Mesothelial cell of epicardium (in vitro differentiated cells): ENCODE results near the gene PDE8A. TPM values are rescaled to one million over a fixed set of nuclear protein-coding genes. Genes with fewer than 3 reads are reported as not detected.

Source experiments
- DNase-seq, 2 experiments: peaks; one replicate each; pipeline ENCODE4 v3.0.0; 2021; ENCODE audit warnings: low spot score in 2 of 2; ENCODE audit not compliant: unreplicated experiment in 2 of 2
- H3K27ac Mint-ChIP-seq: 2 replicates; pipeline ENCODE4 v1.8.0; 2021; ENCODE audit warnings: mixed read lengths
- H3K27me3 Mint-ChIP-seq: 2 replicates; pipeline ENCODE4 v1.8.0; 2021; ENCODE audit warnings: low read depth, mixed read lengths
- H3K36me3 Mint-ChIP-seq: 2 replicates; pipeline ENCODE4 v1.8.0; 2021; ENCODE audit warnings: mixed read lengths
- H3K4me1 Mint-ChIP-seq: 2 replicates; pipeline ENCODE4 v1.8.0; 2021; ENCODE audit warnings: mixed read lengths
- H3K4me3 Mint-ChIP-seq: 2 replicates; pipeline ENCODE4 v1.8.0; 2021; ENCODE audit warnings: mild to moderate bottlenecking, moderate library complexity, mixed read lengths
- H3K9me3 Mint-ChIP-seq: 2 replicates; pipeline ENCODE4 v1.8.0; 2021; ENCODE audit warnings: mixed read lengths
- total RNA-seq: library from RNA; stranded (reverse); gene quantifications from 3 replicates; pipeline ENCODE4 v1.2.1, GENCODE V29; 2021
- TF ChIP-seq, protein P1 (sequence below): fragments of 200-600 bp; sonication (generic); IDR thresholded peaks from one replicate; pipeline ENCODE4 v1.5.0; 2021; ENCODE audit warnings: antibody characterized with exemption; ENCODE audit not compliant: unreplicated experiment

Gene PDE8A
- total RNA-seq, 1 donor from 2014 or later: 36.7 TPM

DNA sequence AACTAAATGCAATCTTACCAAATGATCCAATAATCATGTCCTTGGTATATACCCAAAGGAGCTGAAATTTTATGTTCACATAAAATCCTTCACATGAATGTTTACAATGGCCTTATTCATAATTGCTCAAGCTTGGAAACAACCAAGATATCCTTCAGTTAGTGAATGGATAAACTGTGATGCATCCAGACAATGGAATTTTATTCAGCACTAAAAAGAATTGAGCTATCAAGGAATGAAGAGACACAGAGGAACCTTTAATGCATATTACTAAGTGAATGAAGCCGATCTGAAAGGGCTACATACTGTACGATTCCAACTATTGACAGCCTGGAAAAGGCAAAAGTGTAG lies 168.4 kb downstream of the PDE8A start:
- H3K4me3 Mint-ChIP-seq: no peak overlapping the region
- TF ChIP-seq, protein P1, sequence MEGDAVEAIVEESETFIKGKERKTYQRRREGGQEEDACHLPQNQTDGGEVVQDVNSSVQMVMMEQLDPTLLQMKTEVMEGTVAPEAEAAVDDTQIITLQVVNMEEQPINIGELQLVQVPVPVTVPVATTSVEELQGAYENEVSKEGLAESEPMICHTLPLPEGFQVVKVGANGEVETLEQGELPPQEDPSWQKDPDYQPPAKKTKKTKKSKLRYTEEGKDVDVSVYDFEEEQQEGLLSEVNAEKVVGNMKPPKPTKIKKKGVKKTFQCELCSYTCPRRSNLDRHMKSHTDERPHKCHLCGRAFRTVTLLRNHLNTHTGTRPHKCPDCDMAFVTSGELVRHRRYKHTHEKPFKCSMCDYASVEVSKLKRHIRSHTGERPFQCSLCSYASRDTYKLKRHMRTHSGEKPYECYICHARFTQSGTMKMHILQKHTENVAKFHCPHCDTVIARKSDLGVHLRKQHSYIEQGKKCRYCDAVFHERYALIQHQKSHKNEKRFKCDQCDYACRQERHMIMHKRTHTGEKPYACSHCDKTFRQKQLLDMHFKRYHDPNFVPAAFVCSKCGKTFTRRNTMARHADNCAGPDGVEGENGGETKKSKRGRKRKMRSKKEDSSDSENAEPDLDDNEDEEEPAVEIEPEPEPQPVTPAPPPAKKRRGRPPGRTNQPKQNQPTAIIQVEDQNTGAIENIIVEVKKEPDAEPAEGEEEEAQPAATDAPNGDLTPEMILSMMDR: no peak
- peaks cover 5% of the 10 kb centered on the region for H3K4me1 Mint-ChIP-seq
- no peak overlapping the region for H3K27ac Mint-ChIP-seq
- H3K9me3 Mint-ChIP-seq: peaks cover 8% of the 10 kb centered on the region
- no peak for DNase-seq
- no peaks in the 10 kb centered on the region for H3K36me3 Mint-ChIP-seq
- no peaks in the 10 kb centered on the region for H3K27me3 Mint-ChIP-seq

DNA sequence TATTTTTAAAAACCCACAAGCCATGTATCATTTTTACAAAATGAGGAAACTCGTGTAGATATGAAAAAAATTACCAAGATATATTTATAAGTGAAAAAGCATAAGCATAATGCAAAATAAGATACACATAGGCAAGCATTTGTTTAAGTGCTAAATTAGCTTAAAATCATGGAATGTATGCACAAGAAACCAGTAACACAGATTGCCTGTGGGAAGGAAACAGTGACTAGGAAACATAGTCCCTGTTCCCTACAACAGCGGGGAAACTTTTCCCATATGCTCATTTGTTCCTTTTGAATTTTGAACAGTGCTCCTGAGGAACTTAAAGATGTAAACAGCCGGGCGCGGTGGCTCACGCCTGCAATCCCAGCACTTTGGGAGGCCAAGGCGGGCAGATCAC lies 169.5 kb downstream of the PDE8A start:
- no peak for DNase-seq
- Mint-ChIP-seq H3K4me1 (peaks cover 5% of the 10 kb centered on the region), H3K36me3 (no peaks in the 10 kb centered on the region), H3K27ac (no peak overlapping the region), H3K27me3 (no peaks in the 10 kb centered on the region), H3K9me3 (peaks cover 3% of the 10 kb centered on the region), H3K4me3 (no peak overlapping the region)
- TF ChIP-seq, protein P1: no peak

DNA sequence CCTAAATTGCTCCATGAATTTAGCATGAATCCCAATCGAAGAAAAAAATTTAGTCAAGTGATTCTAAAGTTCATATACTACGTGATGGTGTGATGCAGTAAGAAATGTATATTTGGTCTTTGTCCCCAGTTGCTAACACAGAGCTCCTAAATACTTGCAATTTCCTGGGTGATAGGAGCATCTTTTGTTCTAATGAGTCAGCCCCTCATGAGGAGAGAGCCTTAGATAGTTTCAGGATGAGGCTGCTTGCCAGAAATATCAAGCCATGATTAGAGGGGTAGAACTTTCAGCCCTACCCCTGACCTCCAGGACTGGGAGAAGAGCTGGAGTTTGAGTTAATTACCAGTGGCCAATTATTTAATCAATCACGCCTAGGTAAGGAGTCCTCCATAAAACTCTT lies 170.2 kb downstream of the PDE8A start:
- no peak for DNase-seq
- no peak overlapping the region for H3K27ac Mint-ChIP-seq
- TF ChIP-seq, protein P1: no peak

DNA sequence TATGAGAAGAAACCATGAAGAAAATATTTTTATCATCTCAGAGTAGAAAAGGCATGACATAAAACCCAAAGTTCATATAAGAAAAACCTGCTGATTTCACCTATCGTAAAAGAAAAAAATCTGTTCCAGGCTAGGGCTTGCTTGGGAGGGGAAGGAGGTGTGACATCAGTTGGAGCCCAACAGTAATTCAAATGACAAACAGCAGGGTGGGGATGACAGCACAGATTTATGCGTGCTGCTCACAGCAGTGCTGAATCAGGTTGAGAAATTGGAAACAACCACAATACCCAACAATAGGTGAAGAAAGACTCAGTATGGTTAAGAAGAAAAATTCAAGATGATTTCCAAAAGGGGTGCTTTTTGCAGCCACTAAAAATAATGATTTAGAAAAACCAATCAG lies 172.4 kb downstream of the PDE8A start:
- TF ChIP-seq, protein P1: no peak
- Mint-ChIP-seq H3K4me1 (peaks cover 5% of the 10 kb centered on the region), H3K36me3 (peaks cover 2% of the 10 kb centered on the region), H3K9me3 (peaks cover 11% of the 10 kb centered on the region), H3K27ac (no peak overlapping the region), H3K4me3 (no peak overlapping the region), H3K27me3 (no peaks in the 10 kb centered on the region)
- DNase-seq: no peak

More for the DNA sequence above, 170.2 kb downstream of the PDE8A start:
- Mint-ChIP-seq H3K4me3 (no peak overlapping the region), H3K27me3 (no peaks in the 10 kb centered on the region), H3K4me1 (peaks cover 5% of the 10 kb centered on the region), H3K36me3 (no peaks in the 10 kb centered on the region), H3K9me3 (peaks cover 3% of the 10 kb centered on the region)

DNA sequence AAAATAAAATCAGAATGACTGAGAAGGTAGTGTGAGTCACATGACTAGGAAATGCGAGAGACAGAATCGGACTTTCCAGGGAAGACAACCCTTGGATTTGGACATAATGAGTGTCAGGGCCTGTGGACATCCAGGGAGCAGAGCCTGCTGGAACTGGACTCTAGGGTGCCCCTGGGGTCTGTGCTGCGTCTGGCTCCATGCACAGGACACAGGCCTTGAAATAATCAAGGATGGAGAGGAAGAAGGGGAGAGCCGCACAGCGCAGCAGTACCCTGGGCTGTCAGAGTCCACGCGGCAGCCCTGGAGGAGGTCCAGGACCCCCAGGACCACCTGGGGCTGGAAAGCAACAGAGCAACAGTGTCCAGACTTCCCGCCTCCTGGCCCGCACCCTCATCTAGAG lies 173.7 kb downstream of the PDE8A start:
- DNase-seq: no peak
- H3K4me3 Mint-ChIP-seq: no peak overlapping the region
- peaks cover 2% of the 10 kb centered on the region for H3K36me3 Mint-ChIP-seq
- peaks cover 5% of the 10 kb centered on the region for H3K4me1 Mint-ChIP-seq
- H3K27me3 Mint-ChIP-seq: no peaks in the 10 kb centered on the region
- TF ChIP-seq, protein P1: no peak
- H3K9me3 Mint-ChIP-seq: peaks cover 17% of the 10 kb centered on the region
- H3K27ac Mint-ChIP-seq: no peak overlapping the region

DNA sequence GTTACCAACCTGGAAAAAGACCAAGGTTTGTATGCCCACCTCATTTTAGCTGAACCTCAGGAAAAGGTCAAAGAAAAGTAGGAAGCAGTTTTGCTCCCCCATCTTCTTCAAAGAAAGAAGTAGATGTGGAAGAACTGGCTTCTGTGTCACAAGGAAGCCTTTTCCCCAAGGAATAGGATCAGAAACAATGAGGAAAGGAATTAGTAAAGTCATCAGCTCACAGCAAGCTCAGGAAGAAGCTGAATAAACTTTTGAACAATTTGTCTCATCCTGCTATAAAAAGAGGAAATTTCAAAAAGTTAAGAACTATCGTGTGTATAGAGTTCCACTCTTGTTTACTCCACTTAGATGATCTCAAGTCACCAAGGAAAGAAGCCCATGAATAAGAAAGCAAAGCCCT lies 174.2 kb downstream of the PDE8A start:
- Mint-ChIP-seq H3K4me3 (no peak overlapping the region), H3K4me1 (peaks cover 5% of the 10 kb centered on the region), H3K36me3 (peaks cover 2% of the 10 kb centered on the region), H3K9me3 (peaks cover 20% of the 10 kb centered on the region), H3K27ac (no peak overlapping the region), H3K27me3 (no peaks in the 10 kb centered on the region)
- TF ChIP-seq, protein P1: no peak
- DNase-seq: no peak
